Colonic mucosa (tissue), 4 donors: ENCODE measurements around the gene ANP32E. TPM values are rescaled to one million over a fixed set of nuclear protein-coding genes. Genes with fewer than 3 reads are reported as not detected.
"Not testable (repeated sequence)": the region's sequence is repeated elsewhere in the genome, so short reads cannot be mapped to it uniquely, and the experiment has no call there.

Experiments
- DNase-seq: peaks from one replicate; pipeline ENCODE4 v3.0.0-alpha.2; 2020
- H3K27ac ChIP-seq: fragments of 200-600 bp; one replicate; pipeline ENCODE4 v1.8.0; 2021
- H3K27me3 ChIP-seq: fragments of 200-600 bp; one replicate; pipeline ENCODE4 v1.8.0; 2021
- H3K36me3 ChIP-seq: fragments of 200-600 bp; one replicate; pipeline ENCODE4 v1.8.0; 2021
- H3K4me1 ChIP-seq: fragments of 200-600 bp; one replicate; pipeline ENCODE4 v1.8.0; 2021; ENCODE audit warnings: mild to moderate bottlenecking
- H3K4me3 ChIP-seq: fragments of 200-600 bp; one replicate; pipeline ENCODE4 v1.8.0; 2021
- H3K9ac ChIP-seq, 2 donors: one replicate each; pipeline ENCODE4 v1.7.0; 2013; ENCODE audit warnings: control low read depth in 2 of 2, low read depth in 2 of 2, low read length in 2 of 2
- H3K9me3 ChIP-seq: fragments of 200-600 bp; one replicate; pipeline ENCODE4 v1.8.0; 2021
- intact Hi-C: fragments of 100-400 bp; cut with DNase I; formaldehyde crosslinking; loops from one replicate; pipeline ENCODE4 v1.14.1; 2022
- total RNA-seq, 2 donors: library from RNA; stranded (reverse); fragmentation: NEBNext Ultra II Directional in 1 of 2; extraction: Animal tissue kit (Norgen Biotek cat#: 25700) in 1 of 2; gene quantifications; one replicate each; pipeline ENCODE4 v1.2.1, GENCODE V29; 2021
- TF ChIP-seq, protein P1 (sequence below): fragments of 200-600 bp; IDR thresholded peaks from one replicate; pipeline ENCODE4 v1.8.0; 2022; ENCODE audit warnings: antibody characterized with exemption, mild to moderate bottlenecking
- donor health status: healthy.
- donor health status: DM: no; HTN: no; CAD: no.
- donor health status: DM: no; HTN: no; CAD: no.

Gene ANP32E
- total RNA-seq, 2 donors from 2014 or later: 18.5 to 36.3 TPM

DNA sequence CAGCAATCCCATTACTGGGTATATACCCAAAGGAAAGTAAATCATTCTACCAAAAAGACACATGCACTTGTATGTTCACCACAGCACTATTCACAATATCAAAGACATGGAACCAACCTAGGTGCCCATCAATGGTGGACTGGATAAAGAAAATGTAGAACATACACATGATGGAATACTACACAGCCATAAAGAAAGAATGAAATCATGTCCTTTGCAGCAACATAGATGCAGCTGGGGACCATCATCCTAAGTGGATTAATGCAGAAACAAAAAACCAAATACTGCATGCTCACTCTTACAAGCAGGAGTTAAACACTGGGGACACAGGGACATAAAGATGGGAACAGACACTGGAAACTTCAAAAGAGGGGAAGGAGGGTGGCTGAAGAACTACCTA lies 8.7 kb downstream of the ANP32E start:
- H3K9ac ChIP-seq: no peak overlapping the region
- no peak overlapping the region for H3K4me3 ChIP-seq
- DNase-seq: no peak
- no peaks in the 10 kb centered on the region for H3K36me3 ChIP-seq
- H3K27me3 ChIP-seq: no peaks in the 10 kb centered on the region
- H3K27ac ChIP-seq: no peak overlapping the region
- intact Hi-C loops: no loop called here
- H3K4me1 ChIP-seq: no peaks in the 10 kb centered on the region
- no peaks in the 10 kb centered on the region for H3K9me3 ChIP-seq
- TF ChIP-seq, protein P1, sequence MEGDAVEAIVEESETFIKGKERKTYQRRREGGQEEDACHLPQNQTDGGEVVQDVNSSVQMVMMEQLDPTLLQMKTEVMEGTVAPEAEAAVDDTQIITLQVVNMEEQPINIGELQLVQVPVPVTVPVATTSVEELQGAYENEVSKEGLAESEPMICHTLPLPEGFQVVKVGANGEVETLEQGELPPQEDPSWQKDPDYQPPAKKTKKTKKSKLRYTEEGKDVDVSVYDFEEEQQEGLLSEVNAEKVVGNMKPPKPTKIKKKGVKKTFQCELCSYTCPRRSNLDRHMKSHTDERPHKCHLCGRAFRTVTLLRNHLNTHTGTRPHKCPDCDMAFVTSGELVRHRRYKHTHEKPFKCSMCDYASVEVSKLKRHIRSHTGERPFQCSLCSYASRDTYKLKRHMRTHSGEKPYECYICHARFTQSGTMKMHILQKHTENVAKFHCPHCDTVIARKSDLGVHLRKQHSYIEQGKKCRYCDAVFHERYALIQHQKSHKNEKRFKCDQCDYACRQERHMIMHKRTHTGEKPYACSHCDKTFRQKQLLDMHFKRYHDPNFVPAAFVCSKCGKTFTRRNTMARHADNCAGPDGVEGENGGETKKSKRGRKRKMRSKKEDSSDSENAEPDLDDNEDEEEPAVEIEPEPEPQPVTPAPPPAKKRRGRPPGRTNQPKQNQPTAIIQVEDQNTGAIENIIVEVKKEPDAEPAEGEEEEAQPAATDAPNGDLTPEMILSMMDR: no peak

DNA sequence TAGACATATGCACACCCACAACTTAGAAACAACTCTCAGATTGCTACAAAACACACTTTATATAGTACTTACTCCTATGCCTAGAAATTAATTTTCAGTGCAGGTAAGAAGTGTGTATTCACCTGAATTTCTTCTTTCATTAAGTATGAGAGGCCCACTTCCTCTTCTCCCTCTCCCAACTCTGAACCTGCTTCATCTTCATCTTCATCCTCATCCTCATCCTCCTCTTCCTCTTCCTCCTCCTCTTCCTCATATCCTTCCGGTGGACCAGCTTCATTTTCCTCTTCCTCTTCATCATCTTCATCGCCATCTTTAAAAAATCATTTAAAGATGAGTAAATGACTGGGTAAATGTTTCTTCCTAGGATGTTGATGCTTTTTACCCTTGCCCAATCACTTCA lies 9.4 kb downstream of the ANP32E start:
- no peak overlapping the region for H3K4me3 ChIP-seq
- H3K27ac ChIP-seq: no peak overlapping the region
- TF ChIP-seq, protein P1: no peak
- H3K9ac ChIP-seq: no peak overlapping the region
- intact Hi-C loops: no loop called here
- no peaks in the 10 kb centered on the region for H3K9me3 ChIP-seq
- H3K4me1 ChIP-seq: no peaks in the 10 kb centered on the region
- no peak for DNase-seq
- H3K36me3 ChIP-seq: no peaks in the 10 kb centered on the region
- H3K27me3 ChIP-seq: no peaks in the 10 kb centered on the region

DNA sequence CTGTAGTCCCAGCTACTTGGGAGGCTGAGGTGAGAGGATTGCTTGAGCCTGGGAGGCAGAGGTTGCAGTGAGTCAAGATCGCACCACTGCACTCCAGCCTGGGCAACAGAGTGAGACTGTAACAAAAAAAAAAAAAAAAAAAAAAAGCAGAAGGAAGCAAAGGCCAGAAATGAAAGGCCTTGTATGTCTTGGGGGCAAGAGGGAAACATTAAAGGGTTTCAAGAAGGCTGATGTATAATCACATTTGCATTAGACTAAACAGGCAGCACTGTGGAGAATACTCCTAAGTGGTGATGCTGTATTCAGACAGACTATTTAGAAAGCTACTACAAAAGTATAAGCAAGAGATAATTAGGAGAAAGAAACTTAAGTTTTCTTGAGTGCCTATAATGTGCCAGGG lies 10.4 kb downstream of the ANP32E start:
- Histone ChIP-seq H3K27ac (no peak overlapping the region), H3K4me3 (no peak overlapping the region), H3K9ac (no peak overlapping the region), H3K36me3 (no peaks in the 10 kb centered on the region), H3K4me1 (no peaks in the 10 kb centered on the region), H3K9me3 (no peaks in the 10 kb centered on the region), H3K27me3 (no peaks in the 10 kb centered on the region)
- no peak for DNase-seq
- intact Hi-C loops: no loop called here
- TF ChIP-seq, protein P1: no peak

DNA sequence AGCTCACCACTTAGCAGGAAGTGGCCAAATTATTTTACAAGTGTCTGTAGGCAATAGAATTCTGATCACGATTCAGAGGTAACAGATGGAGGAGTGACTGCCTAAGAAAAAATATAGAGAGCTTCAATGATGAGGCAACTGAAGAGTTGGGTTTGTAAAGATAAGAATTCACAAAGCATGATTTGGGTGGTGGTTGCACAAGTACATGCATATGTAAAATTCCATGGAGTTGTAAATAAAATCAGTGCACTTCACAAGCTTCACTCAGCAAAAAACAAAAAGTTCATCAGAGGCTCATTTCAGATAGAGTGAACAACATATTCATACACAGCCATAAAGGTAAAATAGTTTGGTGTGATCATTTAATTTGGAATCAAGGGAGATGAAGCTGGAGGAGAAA lies 10.9 kb downstream of the ANP32E start:
- H3K27ac ChIP-seq: no peak overlapping the region
- no peaks in the 10 kb centered on the region for H3K9me3 ChIP-seq
- TF ChIP-seq, protein P1: no peak
- intact Hi-C loops: no loop called here
- no peaks in the 10 kb centered on the region for H3K27me3 ChIP-seq
- H3K4me1 ChIP-seq: no peaks in the 10 kb centered on the region
- H3K9ac ChIP-seq: no peak overlapping the region
- DNase-seq: no peak
- no peaks in the 10 kb centered on the region for H3K36me3 ChIP-seq
- no peak overlapping the region for H3K4me3 ChIP-seq

DNA sequence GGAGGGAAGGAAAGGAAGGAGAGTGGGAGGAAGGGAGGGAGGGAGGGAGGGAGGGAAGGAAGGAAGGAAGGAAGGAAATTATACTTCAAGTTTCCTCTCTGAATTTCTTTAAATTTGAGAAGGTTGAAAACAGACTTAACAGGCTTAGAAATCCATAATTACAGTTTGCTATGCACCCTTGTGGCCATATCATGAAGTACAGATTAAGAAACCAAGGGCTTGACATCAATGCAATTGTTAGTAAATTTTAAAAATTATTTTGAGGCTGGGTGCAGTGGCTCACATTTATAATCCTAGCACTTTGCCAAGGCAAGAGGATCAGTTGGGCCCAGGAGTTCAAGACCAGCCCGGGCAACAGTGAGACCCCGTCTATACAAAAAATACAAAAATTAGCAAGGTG lies 14.4 kb downstream of the ANP32E start:
- Histone ChIP-seq H3K27me3 (no peaks in the 10 kb centered on the region), H3K36me3 (no peaks in the 10 kb centered on the region), H3K9me3 (no peaks in the 10 kb centered on the region), H3K9ac (no peak overlapping the region), H3K4me3 (no peak overlapping the region), H3K4me1 (no peaks in the 10 kb centered on the region), H3K27ac (no peak overlapping the region)
- intact Hi-C loops: no loop called here
- no peak for DNase-seq
- TF ChIP-seq, protein P1: peak; percentile 41

DNA sequence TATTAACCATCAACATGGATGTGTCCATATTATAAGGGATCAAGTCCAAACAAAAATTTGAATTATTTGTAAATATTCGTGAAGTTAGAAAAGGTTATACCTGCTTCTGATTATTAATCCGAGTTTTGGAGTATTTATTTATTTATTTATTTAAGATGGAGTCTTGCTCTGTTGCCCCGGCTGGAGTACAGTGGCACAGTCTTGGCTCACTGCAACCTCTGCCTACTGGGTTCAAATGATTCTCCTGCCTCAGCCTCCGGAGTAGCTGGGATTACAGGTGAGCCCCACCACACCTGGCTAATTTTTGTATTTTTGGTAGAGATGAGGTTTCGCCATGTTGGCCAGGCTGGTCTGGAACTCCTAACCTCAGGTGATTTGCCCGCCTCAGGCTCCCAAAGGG lies 20.1 kb downstream of the ANP32E start:
- DNase-seq, H3K9ac ChIP-seq, H3K4me1 ChIP-seq, H3K36me3 ChIP-seq, H3K9me3 ChIP-seq, H3K4me3 ChIP-seq, H3K27me3 ChIP-seq, intact Hi-C loops, H3K27ac ChIP-seq: not testable (repeated sequence)

DNA sequence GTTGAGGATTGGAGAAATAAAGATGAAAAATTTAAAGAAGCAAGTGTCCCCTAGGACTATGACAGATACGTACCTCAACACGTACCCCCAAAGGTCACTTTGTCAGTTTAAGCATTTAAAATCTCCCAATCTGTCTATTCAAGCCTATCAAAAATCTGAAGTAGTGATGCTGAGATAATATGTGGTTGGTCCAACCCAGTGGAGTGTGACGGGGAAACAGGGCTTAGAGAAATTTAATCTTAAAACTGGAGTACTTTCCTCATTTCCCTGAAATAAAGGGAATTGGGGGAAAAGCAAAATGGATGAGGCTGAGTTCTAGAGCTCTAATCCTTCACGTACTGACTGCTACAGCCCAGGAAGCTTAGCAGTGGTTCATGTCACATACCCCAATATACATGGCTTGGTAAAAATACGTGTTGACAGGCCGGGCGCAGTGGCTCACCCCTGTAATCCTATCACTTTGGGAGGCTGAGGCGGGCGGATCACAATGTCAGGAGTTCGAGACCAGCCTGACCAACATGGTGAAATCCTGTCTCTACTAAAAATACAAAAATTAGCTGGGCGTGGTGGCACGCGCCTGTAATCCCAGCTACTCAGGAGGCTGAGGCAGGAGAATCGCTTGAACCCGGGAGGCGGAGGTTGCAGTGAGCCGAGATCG lies 21.7 kb downstream of the ANP32E start:
- DNase-seq, H3K9me3 ChIP-seq, H3K27me3 ChIP-seq, H3K4me1 ChIP-seq, intact Hi-C loops, H3K36me3 ChIP-seq: not testable (repeated sequence)
- Histone ChIP-seq H3K27ac (peak overlapping the region; percentile 54), H3K9ac (peak overlapping the region in 1 of 2 donors; percentile 28), H3K4me3 (peak overlapping the region; percentile 27)
